ENCODE data around the gene NALCN. TPM values are rescaled to one million over a fixed set of nuclear protein-coding genes. Genes with fewer than 3 reads are reported as not detected.

Gene NALCN
- total and polyA plus RNA-seq, 7 donors = 0.04 to 0.49 (median 0.21) TPM; not detected in 1

DNA sequence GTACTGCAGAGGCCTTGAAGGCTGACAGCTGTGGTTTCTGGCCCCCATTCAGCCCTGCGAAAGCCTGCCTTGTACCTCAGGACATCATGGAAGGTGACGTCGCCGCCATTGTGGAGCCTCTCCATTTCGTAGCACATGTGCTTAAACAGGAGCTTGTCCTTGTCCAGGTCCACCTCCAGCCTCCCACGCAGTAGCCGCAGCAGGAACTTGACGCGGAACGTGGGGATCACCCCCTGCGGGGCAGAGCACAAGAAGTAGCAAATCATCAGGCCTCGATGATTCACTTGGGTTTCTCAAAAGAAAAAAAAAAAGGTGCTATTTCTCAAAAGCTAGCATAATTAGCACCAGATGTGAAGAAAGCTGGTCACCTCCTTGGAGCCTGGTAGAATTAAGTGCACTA is 351.0 kb downstream of the NALCN start:
- no peaks in the 10 kb centered on the region for H3K4me1 ChIP-seq
- DNase-seq = no peak
- WGBS, 3 donors = 73 to 82% (median 78%) methylated on average over 12 of the region's 12 CpGs
- H3K36me3 ChIP-seq (ENCODE audit: insufficient read depth in 1 of 2, low read depth in 1 of 2) = no peaks in the 10 kb centered on the region
- no peaks in the 10 kb centered on the region for H3K27me3 ChIP-seq (ENCODE audit: insufficient read depth in 3 of 3, low read length in 2 of 3)
- H3K9me3 ChIP-seq = no peaks in the 10 kb centered on the region
- intact Hi-C loops (cut with DNase I) = no loop called here
- H3K4me3 ChIP-seq = no peak overlapping the region
- TF ChIP-seq, protein P1, sequence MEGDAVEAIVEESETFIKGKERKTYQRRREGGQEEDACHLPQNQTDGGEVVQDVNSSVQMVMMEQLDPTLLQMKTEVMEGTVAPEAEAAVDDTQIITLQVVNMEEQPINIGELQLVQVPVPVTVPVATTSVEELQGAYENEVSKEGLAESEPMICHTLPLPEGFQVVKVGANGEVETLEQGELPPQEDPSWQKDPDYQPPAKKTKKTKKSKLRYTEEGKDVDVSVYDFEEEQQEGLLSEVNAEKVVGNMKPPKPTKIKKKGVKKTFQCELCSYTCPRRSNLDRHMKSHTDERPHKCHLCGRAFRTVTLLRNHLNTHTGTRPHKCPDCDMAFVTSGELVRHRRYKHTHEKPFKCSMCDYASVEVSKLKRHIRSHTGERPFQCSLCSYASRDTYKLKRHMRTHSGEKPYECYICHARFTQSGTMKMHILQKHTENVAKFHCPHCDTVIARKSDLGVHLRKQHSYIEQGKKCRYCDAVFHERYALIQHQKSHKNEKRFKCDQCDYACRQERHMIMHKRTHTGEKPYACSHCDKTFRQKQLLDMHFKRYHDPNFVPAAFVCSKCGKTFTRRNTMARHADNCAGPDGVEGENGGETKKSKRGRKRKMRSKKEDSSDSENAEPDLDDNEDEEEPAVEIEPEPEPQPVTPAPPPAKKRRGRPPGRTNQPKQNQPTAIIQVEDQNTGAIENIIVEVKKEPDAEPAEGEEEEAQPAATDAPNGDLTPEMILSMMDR (IDR thresholded peaks at IDR 0.05) = no peak
- no peak for ATAC-seq
- H3K27ac ChIP-seq = no peak overlapping the region

DNA sequence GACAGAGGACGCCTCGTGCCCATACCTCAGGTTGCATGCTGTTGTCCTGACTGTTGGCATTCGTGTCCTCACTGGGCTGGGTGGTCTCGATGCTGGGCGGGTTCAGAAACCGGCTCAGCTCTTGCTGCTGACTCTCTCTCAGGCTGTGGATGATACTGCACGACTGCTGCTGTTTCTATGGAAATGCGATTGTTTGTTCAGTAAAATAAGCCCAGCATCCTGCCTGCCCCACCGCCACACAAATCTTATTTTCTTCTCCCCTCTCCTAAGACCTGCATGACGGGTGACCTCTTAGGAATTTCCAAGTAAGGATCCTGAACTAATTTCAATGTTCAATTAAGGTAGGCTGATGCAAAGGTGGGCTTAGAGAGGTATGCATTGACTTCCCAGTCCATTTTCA is 356.5 kb downstream of the NALCN start:
- Histone ChIP-seq H3K4me3 (no peak overlapping the region), H3K4me1 (no peaks in the 10 kb centered on the region), H3K27ac (no peak overlapping the region), H3K36me3 (ENCODE audit: insufficient read depth in 1 of 2, low read depth in 1 of 2) (no peaks in the 10 kb centered on the region), H3K9me3 (no peaks in the 10 kb centered on the region), H3K27me3 (ENCODE audit: insufficient read depth in 3 of 3, low read length in 2 of 3) (no peaks in the 10 kb centered on the region)
- intact Hi-C loops (cut with DNase I) = no loop called here
- ATAC-seq = no peak
- 56 to 59% (median 57%) methylated on average over 10 of the region's 10 CpGs for WGBS, 3 donors
- DNase-seq = no peak
- TF ChIP-seq, protein P1 (IDR thresholded peaks at IDR 0.05) = no peak

DNA sequence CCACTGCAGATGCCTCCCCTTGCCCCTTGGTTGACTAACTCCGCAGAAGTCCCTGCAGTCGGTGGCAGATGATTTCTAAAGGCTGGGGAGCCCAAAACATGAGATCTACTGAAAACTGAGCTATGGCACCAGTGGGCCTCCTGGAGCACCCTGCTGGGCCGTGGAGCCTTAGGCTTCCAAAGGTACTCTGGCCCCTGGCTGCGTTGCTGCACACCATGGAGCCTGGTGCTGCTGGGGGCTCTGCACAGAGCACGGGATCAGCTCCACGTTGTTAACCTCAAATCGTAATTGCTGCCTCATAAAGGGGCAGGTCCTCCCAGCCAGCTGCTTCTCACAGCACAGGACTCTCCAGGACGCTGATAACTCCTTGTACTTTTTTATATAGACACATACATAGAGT is 357.5 kb downstream of the NALCN start:
- Histone ChIP-seq H3K27ac (no peak overlapping the region), H3K4me1 (no peaks in the 10 kb centered on the region), H3K9me3 (no peaks in the 10 kb centered on the region), H3K36me3 (ENCODE audit: insufficient read depth in 1 of 2, low read depth in 1 of 2) (no peaks in the 10 kb centered on the region), H3K4me3 (no peak overlapping the region), H3K27me3 (ENCODE audit: insufficient read depth in 3 of 3, low read length in 2 of 3) (no peaks in the 10 kb centered on the region)
- TF ChIP-seq, protein P1 (IDR thresholded peaks at IDR 0.05) = no peak
- DNase-seq (no peak), ATAC-seq (no peak)
- 29 to 40% (median 35%) methylated on average over 8 of the region's 8 CpGs for WGBS, 3 donors
- intact Hi-C loops (cut with DNase I) = no loop called here

DNA sequence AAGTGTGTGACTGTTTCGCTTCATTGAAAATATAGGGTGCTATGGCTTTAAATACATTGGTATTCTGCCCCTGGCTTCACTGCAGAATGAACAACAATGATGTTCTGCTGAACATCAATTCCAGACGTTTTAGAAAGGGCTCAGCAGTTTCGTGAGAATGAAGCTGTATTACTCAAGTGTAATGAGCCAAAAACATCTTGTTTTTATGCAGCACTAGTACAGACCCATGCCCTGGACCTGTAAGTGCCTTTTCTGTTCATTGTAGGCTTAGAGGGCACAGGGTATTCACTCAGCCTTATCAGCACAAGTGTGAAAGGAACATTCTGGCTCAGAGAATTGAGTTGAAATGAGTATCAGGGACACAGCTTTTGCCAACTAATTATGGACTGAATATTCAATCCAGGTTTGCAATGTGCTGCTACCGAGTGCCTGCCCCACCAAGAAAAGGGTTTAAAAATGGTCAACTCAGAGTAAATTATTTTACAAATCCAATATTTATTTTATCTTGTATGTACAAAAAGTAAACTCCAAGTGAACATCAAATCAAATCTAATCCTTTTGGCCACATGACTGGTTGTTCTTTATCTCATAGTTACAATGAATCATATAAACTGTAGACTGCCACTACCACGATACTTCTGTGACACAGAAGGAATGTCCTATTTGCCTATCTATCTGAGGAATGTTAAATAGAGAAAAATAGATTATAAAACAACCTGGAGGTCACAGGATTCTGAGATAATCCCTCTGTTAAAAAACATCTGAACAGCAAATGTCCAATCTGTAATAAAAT is 362.8 kb downstream of the NALCN start:
- Histone ChIP-seq H3K4me1 (no peaks in the 10 kb centered on the region), H3K27me3 (ENCODE audit: insufficient read depth in 3 of 3, low read length in 2 of 3) (no peaks in the 10 kb centered on the region), H3K9me3 (no peaks in the 10 kb centered on the region), H3K36me3 (ENCODE audit: insufficient read depth in 1 of 2, low read depth in 1 of 2) (no peaks in the 10 kb centered on the region), H3K4me3 (no peak overlapping the region), H3K27ac (no peak overlapping the region)
- TF ChIP-seq, protein P1 (IDR thresholded peaks at IDR 0.05) = no peak
- no peak for ATAC-seq
- DNase-seq = no peak
- 55 to 57% (median 57%) methylated on average over 5 of the region's 5 CpGs for WGBS, 3 donors
- intact Hi-C loops (cut with DNase I) = no loop called here
